ENCODE measurements around the gene APC2.
"Not testable (repeated sequence)": the region's sequence is repeated elsewhere in the genome, so short reads cannot be mapped to it uniquely, and the experiment has no call there.

GRCh38 chr19:1439525-1440417 is 10.2 kb upstream of the APC2 start:
- TF ChIP-seq ATF3 (IDR thresholded peaks at IDR 0.05); CTCF (IDR thresholded peaks at IDR 0.05; ENCODE audit: low read depth, low read length, missing input control); TAF1 (conservative IDR thresholded peaks at IDR 0.05); GABPA (IDR thresholded peaks at IDR 0.05 in 1 of 2, conservative IDR thresholded peaks at IDR 0.05 in 1 of 2); JUND (IDR thresholded peaks at IDR 0.05); REST (IDR thresholded peaks at IDR 0.05); RAD21 (IDR thresholded peaks at IDR 0.05); MAX (IDR thresholded peaks at IDR 0.05); YY1 (IDR thresholded peaks at IDR 0.05); ZBTB33 (IDR thresholded peaks at IDR 0.05); RXRA (IDR thresholded peaks at IDR 0.05); HNF4A (conservative IDR thresholded peaks at IDR 0.05); NR2F2 (IDR thresholded peaks at IDR 0.05): not testable (repeated sequence)
